Right hindlimb (tissue), 1 donor: ENCODE measurements around the gene KANK2.
"Not testable (repeated sequence)": the region's sequence is repeated elsewhere in the genome, so short reads cannot be mapped to it uniquely, and the experiment has no call there.

ENCODE experiments used
- DNase-seq: peaks from one replicate; pipeline ENCODE4 v3.0.0-alpha.2; 2018

Gene KANK2

GRCh38 chr19:11195681-11196080, 1.7 kb downstream of the KANK2 start:
- no peak for DNase-seq

GRCh38 chr19:11194656-11195558, 2.4 kb downstream of the KANK2 start:
- peak; percentile 79 for DNase-seq

GRCh38 chr19:11194173-11194572, 3.2 kb downstream of the KANK2 start:
- DNase-seq = no peak

DNA sequence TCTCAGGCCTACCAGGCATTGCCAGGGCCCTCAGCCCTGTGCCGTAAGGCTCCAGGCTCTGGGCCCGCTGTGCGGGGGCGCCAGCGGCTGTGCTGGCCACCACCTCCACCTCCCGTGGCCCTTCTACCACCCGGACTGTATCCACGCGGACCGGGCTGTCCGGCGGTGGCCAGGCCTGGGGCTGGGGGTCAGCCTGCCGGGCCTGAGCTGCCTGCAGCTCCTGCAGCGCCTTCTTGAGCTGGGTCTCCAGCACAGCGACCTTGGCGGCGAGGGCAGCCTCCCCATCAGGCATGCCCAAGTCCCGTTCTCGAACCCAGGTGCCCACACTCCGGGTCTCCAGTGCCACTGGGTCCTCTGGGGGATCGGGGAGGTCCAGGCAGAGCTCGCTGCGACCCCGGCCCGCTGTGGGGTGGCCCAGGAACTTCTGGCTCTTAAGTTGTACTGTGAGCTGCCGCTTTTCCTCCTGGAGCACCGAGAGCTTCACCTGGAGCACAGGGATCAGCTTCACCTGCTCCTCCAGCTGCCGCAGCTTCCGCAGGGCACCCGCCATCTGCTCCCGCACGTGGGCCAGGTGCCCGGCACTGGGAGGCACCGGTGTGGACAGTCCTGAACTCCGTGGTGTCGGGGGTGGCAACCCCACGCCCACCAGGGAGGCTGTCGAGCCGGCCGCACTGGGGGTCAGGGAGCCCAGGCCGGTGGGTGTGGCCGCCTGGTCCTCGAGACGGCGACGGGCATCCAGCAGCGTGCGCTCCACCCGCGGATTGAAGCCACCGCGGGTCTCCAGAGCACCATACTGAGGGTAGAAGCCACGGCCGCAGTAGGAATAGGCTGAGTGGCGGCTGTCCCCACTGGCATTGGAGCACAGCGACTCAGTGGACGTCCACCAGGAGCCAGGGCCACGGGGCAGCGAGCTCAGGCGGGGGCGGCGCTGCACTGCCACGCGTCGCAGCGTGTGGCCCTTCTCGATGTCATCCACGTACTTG, 4.1 kb downstream of the KANK2 start:
- DNase-seq = no peak

DNA sequence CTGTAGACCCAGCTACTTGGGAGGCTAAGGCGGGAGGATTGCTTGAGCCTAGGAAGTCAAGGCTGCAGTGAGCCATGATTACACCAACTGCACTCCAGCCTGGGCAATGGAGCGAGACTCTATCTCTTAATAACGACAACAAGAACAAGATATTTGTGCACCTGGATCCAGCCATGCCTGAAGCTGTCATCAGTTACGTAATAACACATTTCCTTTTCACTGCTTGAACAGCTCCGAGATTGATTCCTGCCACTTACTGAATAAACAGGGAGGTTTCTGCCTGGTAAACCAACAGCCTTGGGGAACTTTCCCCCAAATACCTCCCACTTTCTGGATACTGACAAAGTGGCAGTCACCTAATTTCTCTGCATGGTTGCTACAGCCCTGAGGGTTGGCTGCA, 5.4 kb downstream of the KANK2 start:
- no peak for DNase-seq

DNA sequence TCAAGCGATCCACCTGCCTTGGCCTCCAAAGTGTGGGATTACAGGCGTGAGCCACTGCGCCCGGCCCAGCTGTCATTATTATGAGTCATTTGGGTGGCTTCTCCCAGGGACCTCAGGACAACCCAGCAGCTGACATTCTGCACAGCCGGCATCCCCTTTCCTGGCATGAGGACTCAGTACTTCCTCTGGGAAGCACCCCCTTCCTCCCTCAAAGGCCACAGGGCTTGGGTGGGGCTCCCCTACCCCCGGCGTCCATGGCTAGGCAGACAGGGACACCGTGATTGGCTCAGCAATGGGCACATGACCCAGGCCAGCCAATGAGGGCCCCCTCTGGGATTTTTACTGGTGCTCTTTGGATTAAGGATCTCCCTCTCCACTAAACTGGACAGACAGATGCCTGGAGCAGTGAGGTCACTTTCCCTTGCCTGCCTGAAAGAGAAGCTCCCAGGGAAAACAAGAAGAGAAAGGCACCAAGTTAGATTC, 6.0 kb downstream of the KANK2 start:
- peak; percentile 88 for DNase-seq

DNA sequence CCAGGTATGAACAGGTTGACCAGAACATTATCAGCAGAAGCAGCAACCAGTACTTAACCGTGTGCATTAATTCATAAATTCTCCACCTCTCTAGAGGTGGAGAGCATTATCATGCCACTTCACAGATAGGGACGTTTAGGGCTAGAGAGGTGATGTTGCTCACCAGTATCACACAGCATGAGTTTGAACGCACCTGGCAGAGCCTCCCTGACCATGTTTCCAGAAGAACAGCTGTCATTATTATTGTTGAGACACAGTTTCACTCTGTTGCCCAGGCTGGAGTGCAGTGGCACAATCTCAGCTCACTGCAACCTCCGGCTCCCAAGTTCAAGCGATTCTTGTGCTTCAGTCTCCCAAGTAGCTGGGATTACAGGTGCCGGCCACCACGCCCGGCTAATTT, 6.8 kb downstream of the KANK2 start:
- DNase-seq = no peak

GRCh38 chr19:11187441-11187840, 9.9 kb downstream of the KANK2 start:
- no peak for DNase-seq

DNA sequence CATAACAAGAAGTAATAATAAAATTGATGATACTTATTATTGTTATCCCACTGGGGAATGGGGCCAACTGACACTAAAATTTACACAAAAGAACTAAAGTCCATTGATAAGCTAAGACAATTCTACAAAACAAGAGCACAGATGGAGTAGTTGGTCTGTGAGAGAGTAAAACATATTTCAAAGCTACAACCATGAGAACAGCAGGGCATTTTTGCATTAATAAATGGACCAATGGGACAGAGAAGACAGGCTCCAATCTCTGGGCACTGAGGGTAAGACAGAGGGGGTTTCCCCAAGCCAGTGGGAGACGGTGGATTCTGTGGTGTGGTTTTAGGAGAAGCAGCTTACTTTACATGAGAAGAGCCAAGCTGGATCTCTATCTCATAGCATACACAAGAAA, 14.4 kb downstream of the KANK2 start:
- DNase-seq = no peak

DNA sequence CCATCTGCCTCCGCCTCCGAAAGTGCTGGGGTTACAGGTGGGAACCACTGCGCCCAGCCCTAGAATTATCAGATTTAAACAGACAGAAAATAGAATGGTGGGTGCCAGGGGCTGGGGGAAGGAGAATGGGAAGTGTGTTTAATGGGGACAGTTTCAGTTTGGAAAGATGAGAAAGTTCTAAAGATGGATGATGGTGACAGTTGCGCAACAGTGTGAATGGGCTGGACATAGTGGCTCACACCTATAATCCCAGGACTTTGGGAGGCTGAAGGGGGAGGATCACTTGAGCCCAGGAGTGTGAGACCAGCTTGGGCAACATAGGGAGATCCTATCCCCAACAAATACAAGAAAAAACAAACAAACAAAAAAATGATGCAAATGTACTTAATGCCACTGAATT, 15.9 kb downstream of the KANK2 start:
- no peak for DNase-seq

DNA sequence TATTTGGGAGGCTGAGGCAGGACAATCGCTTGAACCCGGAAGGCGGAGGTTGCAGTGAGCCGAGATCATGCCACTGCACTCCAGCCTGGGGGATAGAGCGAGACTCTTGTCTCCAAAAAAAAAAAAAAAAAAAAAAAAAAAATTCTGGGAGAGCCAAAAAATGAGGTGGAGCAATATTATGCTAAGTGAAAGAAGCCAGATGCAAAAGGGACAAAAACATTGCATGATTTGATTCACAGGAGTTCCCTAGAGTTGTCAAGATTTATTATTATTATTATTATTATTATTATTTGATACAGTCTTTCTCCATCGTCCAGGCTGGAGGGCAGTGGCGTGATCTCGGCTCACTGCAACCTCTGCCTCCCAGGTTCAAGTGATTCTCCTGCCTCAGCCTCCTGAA, 16.4 kb downstream of the KANK2 start:
- not testable (repeated sequence) for DNase-seq

- no peak for DNase-seq
Measured at GRCh38 chr19:11180346-11180745, 17.0 kb downstream of the KANK2 start.

GRCh38 chr19:11179716-11180297, 17.5 kb downstream of the KANK2 start:
- no peak for DNase-seq

DNA sequence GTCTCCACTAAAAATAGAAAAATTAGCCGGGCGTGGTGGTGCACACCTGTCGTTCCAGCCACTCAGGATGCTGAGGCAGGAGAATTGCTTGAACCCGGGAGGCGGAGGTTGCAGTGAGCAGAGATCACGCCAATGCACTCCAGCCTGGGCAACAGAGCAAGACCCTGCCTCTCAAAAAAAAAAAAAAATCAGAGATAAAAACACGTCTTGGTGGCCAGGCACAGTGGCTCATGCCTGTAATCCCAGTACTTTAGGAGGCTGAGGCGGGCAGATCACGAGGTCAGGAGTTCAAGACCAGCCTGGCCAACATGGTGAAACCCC, 18.2 kb downstream of the KANK2 start:
- not testable (repeated sequence) for DNase-seq

DNA sequence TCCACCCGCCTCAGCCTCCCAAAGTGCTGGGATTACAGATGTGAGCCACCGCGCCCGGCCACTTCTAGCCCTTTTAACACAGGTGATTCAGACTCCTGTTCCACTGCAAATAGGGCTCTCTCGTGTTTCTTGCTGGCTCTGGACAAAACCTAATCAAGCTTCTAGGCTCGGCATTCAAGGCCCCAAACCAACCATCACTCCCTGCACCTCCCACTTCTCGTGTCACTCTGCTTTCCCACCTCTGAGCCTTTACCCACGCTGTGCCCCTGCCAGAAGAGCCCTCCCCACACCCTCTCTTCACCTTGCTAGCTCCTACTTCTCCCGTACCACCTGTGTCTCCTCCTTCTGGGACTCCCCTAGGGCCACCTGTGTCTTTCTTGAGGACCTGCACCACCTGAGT, 19.8 kb downstream of the KANK2 start:
- DNase-seq = no peak

DNA sequence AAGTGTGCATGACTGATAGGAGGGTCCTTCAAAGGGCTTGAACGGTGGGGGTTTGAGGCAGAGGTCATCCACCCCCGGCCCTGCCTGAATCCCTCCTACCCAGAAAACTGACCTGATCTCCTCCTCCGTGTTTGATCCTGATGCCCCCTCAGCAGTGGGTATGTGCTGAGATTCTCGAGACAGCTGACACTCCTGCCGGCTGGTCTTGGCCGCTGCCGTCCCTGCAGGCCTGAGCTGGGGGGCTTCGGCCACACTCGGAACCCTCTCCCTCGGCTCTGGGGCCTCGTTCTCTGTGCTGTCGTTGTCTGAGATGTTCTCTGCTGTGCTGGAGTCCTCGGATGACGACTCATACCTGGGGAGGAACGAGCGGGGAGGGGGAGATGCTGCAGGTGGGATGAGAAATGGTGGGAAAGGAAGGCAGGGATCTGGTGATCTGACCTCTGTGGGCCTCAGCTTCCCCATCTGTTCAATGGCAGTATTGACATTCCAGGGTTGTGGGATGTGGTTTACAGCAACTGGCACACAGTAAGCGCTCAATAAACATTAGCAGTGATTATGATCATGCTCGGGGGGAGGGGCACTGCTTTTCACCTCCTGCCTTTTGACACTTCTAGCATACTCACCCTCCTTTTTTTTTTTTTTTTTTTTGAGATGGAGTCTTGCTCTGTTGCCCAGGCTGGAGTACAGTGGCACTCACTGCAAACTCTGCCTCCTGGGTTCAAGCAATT, 20.7 kb downstream of the KANK2 start:
- DNase-seq = no peak

DNA sequence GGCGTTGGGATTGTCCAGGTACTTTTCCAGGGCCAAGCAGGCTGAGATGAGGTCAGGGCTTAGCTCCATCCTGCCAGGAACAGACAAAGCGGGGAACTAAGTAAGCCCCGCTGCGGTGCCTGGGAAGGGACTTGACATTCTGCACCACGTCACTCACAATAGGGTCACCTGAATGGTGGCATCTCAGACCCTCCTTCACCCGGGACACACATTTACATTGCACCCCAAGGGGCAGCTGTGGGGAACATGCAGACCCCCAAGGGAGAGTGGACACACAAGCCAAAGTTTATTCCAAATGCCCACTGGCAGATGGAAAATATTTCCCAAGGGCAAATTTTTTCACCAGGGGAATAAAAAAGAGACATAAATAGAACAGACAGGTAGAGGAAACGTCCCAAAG, 21.4 kb downstream of the KANK2 start:
- DNase-seq = no peak

DNA sequence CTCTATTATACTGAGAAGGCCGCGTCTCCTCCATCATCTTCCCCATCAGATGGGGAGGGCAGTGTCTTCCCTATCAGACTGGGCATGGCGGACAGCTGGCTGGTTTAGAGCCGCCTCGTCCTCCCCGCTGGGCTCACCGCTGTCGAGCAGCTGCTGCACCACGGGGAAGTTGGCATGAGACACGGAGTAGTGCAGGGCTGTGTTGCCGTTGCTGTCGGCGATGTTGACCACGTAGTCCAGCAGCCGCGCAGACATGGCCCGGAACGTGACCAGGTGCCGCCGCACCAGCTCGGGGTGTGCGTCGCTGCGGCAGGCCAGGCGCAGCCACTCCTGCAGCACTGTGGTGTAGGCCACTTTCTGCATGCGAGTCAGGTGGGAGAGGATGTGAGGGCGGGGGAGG, 23.0 kb downstream of the KANK2 start:
- DNase-seq = peak; percentile 53

GRCh38 chr19:11173516-11174155, 23.7 kb downstream of the KANK2 start:
- DNase-seq = no peak

GRCh38 chr19:11172576-11172975, 24.8 kb downstream of the KANK2 start:
- no peak for DNase-seq

DNA sequence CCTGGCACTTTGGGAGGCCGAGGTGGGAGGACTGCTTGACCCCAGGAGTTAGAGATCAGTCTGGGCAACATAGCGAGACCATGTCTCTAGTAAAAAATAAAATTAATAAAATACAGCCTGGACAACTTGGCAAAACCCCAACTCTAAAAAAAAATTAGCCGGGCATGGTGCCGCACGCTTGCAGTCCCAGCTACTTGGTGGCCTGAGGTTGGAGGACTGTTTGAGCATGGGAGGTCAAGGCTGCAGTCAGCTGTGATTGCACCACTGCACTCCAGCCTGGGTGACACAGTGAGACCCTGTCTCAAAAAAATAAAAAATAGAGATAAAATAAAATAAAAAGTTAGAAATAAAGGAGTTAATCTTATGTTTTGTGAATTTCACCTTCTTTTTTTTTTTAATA, 26.2 kb downstream of the KANK2 start:
- no peak for DNase-seq
